Fibroblast of pulmonary artery (primary cell): ENCODE data around the gene ACYP1.

Experiments used
- DNase-seq: peaks from one replicate; pipeline ENCODE4 v3.0.0-alpha.2; 2010; ENCODE audit warnings: low read depth
- H3K4me3 ChIP-seq: replicated peaks from 2 replicates; pipeline ENCODE4 v1.5.1; 2011; ENCODE audit warnings: low read depth, mild to moderate bottlenecking, control low read depth, low read length, moderate library complexity
- TF ChIP-seq, protein P1 (sequence below): IDR thresholded peaks from 2 replicates; pipeline ENCODE4 v1.5.1; 2011; ENCODE audit warnings: mild to moderate bottlenecking, control low read depth, low read length, inconsistent platforms; ENCODE audit errors: missing control alignments

Gene ACYP1

GRCh38 chr14:75095690-75096089 is 31.9 kb upstream of the ACYP1 start:
- no peak overlapping the region for H3K4me3 ChIP-seq
- TF ChIP-seq, protein P1, sequence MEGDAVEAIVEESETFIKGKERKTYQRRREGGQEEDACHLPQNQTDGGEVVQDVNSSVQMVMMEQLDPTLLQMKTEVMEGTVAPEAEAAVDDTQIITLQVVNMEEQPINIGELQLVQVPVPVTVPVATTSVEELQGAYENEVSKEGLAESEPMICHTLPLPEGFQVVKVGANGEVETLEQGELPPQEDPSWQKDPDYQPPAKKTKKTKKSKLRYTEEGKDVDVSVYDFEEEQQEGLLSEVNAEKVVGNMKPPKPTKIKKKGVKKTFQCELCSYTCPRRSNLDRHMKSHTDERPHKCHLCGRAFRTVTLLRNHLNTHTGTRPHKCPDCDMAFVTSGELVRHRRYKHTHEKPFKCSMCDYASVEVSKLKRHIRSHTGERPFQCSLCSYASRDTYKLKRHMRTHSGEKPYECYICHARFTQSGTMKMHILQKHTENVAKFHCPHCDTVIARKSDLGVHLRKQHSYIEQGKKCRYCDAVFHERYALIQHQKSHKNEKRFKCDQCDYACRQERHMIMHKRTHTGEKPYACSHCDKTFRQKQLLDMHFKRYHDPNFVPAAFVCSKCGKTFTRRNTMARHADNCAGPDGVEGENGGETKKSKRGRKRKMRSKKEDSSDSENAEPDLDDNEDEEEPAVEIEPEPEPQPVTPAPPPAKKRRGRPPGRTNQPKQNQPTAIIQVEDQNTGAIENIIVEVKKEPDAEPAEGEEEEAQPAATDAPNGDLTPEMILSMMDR, result no peak
- no peak for DNase-seq

GRCh38 chr14:75094896-75095295 is 31.1 kb upstream of the ACYP1 start:
- no peak for DNase-seq
- H3K4me3 ChIP-seq, result no peak overlapping the region
- TF ChIP-seq, protein P1, result no peak

DNA sequence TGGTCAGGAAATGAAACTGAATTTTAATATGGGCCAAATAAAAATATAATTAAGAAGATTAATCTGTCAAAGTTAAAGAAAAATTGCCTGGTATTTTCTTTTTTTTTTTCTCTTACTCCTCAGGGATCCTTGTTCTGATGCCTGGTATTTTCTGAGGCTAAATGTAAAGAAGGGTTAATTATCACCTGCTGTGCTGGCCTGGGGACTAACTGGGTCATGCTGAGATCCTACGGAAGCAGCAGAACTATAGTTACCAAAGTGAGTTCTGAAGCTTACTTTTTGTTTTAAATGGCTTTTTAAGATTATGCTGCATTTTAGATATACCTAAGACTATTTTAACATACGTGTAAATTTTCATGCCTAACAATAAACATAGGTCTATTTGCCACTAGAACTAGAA is 28.9 kb upstream of the ACYP1 start:
- no peak overlapping the region for H3K4me3 ChIP-seq
- no peak for DNase-seq
- TF ChIP-seq, protein P1, result no peak

GRCh38 chr14:75091251-75091650 is 27.4 kb upstream of the ACYP1 start:
- H3K4me3 ChIP-seq, result no peak overlapping the region
- TF ChIP-seq, protein P1, result no peak
- no peak for DNase-seq

GRCh38 chr14:75090353-75090752 is 26.5 kb upstream of the ACYP1 start:
- DNase-seq, result no peak
- H3K4me3 ChIP-seq, result no peak overlapping the region
- TF ChIP-seq, protein P1, result no peak

GRCh38 chr14:75088566-75089373 is 24.9 kb upstream of the ACYP1 start:
- H3K4me3 ChIP-seq, result no peak overlapping the region
- DNase-seq, result peak; percentile 76
- TF ChIP-seq, protein P1, result peak; percentile 88

DNA sequence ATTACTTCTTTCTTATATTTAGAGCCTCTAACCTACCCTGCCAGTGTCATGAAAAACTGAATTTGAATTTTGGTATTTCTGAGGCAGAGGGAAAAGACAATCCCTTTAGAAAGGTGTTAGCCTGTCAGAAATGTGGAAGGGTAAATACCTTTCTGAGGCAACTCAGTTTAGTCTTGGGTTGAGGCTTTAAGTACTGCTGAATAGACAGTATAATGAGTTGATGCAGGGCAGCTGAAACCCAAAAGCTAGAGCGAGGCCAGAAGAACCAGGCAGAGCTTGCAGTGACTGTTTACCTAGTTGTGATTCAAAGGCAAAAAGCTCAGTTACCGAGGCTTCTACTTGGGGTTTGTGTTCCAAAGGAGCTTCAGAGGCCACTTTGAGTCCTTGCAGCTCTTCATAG is 24.3 kb upstream of the ACYP1 start:
- no peak for DNase-seq
- no peak overlapping the region for H3K4me3 ChIP-seq
- TF ChIP-seq, protein P1, result no peak
